ENCODE results near the gene ATP5F1D.

ATP5F1D gene

DNA sequence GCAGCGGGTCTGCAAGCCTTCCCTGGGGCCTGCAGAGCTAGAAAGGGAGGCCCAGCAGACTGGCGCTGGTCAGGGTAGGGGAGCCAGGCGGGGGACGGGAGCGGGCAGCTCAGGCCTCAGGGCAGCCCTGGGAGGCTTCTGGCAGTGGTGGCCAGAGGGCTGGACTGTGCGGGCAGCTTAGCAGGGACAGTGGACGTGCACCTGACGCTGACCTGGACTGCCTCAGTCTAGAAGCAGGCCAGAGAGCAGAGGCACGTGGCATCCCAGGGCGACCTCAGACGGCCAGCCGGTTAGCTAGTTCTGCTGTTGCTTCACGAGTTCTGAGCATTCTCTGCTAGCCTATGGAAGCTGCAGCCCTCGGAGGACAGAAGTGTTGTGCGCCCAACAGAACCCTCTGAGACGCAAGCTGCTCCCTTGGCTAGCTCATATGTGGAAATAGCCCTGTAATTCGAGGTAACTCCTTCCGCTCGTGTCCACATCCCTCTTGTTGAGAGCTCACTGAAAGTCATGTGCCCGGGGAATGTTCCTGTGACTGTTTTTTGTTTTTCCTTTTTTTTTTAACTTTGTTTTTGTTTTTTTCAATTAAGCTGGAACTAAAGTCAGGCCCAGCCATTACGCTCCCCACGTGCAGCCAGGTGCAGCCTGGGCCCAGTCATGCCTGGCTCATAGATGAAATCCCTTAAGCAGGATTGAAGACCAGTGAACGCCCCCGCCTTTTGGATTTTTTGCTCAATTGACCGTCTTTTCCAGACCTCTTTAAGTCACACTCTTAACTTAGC lies 31.9 kb downstream of the ATP5F1D start:
- H3K36me3 Mint-ChIP-seq: peaks cover 65% of the 10 kb centered on the region
- peak overlapping the region; percentile 57 for H3K4me3 Mint-ChIP-seq
- H3K27ac Mint-ChIP-seq: peak overlapping the region; percentile 87
- no peak for ATAC-seq
- no peaks in the 10 kb centered on the region for H3K9me3 Mint-ChIP-seq
- H3K27me3 Mint-ChIP-seq: no peaks in the 10 kb centered on the region
- H3K4me1 Mint-ChIP-seq: peaks cover 62% of the 10 kb centered on the region

- no peaks in the 10 kb centered on the region for H3K9me3 Mint-ChIP-seq
- peaks cover 71% of the 10 kb centered on the region for H3K36me3 Mint-ChIP-seq
- no peak for ATAC-seq
- H3K4me3 Mint-ChIP-seq: peak overlapping the region; percentile 69
- peaks cover 56% of the 10 kb centered on the region for H3K4me1 Mint-ChIP-seq
- peak overlapping the region; percentile 87 for H3K27ac Mint-ChIP-seq
- no peaks in the 10 kb centered on the region for H3K27me3 Mint-ChIP-seq
Measured at GRCh38 chr19:1274081-1274851, 32.7 kb downstream of the ATP5F1D start.

GRCh38 chr19:1274852-1275259 lies 33.3 kb downstream of the ATP5F1D start:
- ATAC-seq: no peak
- Mint-ChIP-seq H3K27me3 (no peaks in the 10 kb centered on the region), H3K4me3 (peak overlapping the region; percentile 72), H3K36me3 (peaks cover 76% of the 10 kb centered on the region), H3K27ac (peak overlapping the region; percentile 87), H3K9me3 (no peaks in the 10 kb centered on the region), H3K4me1 (peaks cover 61% of the 10 kb centered on the region)

GRCh38 chr19:1275260-1275975 lies 33.9 kb downstream of the ATP5F1D start, which contains the start of gene FAM174C:
Gene FAM174C, plus strand, starts transcription at chr19:1275530. Its CDS starts 20 bp downstream, at chr19:1275550.
- no peaks in the 10 kb centered on the region for H3K27me3 Mint-ChIP-seq
- peak within 1 kb of the TSS; percentile 87 for H3K27ac Mint-ChIP-seq
- H3K36me3 Mint-ChIP-seq: peaks cover 76% of the 10 kb centered on the region
- peak; percentile 93 for ATAC-seq
- H3K9me3 Mint-ChIP-seq: no peaks in the 10 kb centered on the region
- H3K4me3 Mint-ChIP-seq: peak within 1 kb of the TSS; percentile 81
- H3K4me1 Mint-ChIP-seq: peaks cover 61% of the 10 kb centered on the region

- peaks cover 55% of the 10 kb centered on the region for H3K4me1 Mint-ChIP-seq
- no peak for ATAC-seq
Measured at GRCh38 chr19:1275976-1276627, 34.6 kb downstream of the ATP5F1D start.

DNA sequence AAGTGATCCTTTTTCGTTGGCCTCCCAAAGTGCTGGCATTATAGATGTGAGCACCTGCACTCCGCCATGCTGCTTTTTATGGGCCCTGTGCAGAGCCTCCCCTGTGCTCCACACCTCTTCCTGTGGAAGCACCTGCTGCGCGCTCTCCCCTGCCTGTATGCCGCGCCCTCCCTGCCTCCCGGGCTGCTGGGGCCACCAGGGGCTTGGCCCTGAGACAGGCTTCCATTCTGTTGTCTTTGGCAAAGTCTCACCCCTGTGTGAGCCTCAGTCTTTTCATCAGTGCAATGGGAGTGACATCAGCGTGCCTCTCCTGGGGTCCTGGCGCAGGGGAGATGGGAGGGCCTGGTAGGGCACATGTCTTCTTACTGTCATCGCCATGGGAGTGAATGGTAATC lies 35.1 kb downstream of the ATP5F1D start:
- H3K36me3 Mint-ChIP-seq: peaks cover 67% of the 10 kb centered on the region
- H3K9me3 Mint-ChIP-seq: no peaks in the 10 kb centered on the region
- H3K27me3 Mint-ChIP-seq: peaks cover 4% of the 10 kb centered on the region
- peak overlapping the region; percentile 87 for H3K27ac Mint-ChIP-seq
- peak overlapping the region; percentile 81 for H3K4me3 Mint-ChIP-seq
- H3K4me1 Mint-ChIP-seq: peaks cover 49% of the 10 kb centered on the region
- ATAC-seq: no peak

More at GRCh38 chr19:1275976-1276627, 34.6 kb downstream of the ATP5F1D start:
- Mint-ChIP-seq H3K36me3 (peaks cover 72% of the 10 kb centered on the region), H3K27me3 (no peaks in the 10 kb centered on the region), H3K4me3 (peak overlapping the region; percentile 81), H3K27ac (peak overlapping the region; percentile 87), H3K9me3 (no peaks in the 10 kb centered on the region)

DNA sequence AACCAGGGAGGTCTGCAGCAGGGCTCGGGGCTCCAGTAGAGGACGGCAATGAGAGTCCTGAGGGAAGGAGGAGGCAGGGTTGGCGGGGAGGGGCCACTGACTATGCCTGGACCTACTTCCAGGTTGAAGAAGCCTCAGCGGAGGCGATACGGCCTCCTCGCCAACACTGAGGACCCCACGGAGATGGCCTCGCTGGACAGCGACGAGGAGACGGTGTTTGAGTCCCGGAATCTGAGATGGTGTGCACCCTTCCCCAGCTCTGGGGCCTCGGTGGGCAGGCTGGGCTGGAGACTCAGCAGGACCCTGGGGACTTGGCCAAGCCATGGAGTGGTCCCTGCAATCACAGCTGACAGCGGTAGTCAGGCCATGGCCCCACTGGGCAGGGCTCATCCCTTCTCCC lies 35.5 kb downstream of the ATP5F1D start:
- no peak for ATAC-seq
- Mint-ChIP-seq H3K27ac (peak overlapping the region; percentile 87), H3K9me3 (no peaks in the 10 kb centered on the region), H3K4me1 (peaks cover 45% of the 10 kb centered on the region), H3K36me3 (peaks cover 63% of the 10 kb centered on the region), H3K4me3 (peak overlapping the region; percentile 81), H3K27me3 (peaks cover 8% of the 10 kb centered on the region)

DNA sequence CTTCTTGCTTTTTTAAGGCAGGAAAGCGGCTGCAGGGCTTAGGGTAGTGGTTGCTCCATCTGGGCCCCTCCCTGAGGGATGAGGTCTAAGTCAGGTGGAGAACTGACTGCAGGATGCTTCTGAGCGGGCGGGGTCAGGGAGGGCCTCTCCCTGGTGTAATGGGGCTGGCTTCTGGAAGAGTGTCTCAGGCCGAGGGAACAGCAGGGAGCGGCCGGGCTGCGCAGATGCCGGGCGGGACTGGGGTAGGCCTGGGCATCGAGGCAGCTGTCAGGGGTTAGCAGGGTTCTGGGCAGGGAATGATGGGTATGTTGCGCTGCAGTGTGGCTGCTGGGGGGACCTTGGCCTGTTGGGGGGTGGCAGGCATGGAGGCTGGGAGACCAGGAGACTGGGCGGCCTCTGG lies 36.5 kb downstream of the ATP5F1D start:
- Mint-ChIP-seq H3K9me3 (no peaks in the 10 kb centered on the region), H3K36me3 (peaks cover 53% of the 10 kb centered on the region), H3K27me3 (peaks cover 14% of the 10 kb centered on the region), H3K4me1 (peaks cover 40% of the 10 kb centered on the region), H3K27ac (no peak overlapping the region), H3K4me3 (no peak overlapping the region)
- ATAC-seq: no peak

DNA sequence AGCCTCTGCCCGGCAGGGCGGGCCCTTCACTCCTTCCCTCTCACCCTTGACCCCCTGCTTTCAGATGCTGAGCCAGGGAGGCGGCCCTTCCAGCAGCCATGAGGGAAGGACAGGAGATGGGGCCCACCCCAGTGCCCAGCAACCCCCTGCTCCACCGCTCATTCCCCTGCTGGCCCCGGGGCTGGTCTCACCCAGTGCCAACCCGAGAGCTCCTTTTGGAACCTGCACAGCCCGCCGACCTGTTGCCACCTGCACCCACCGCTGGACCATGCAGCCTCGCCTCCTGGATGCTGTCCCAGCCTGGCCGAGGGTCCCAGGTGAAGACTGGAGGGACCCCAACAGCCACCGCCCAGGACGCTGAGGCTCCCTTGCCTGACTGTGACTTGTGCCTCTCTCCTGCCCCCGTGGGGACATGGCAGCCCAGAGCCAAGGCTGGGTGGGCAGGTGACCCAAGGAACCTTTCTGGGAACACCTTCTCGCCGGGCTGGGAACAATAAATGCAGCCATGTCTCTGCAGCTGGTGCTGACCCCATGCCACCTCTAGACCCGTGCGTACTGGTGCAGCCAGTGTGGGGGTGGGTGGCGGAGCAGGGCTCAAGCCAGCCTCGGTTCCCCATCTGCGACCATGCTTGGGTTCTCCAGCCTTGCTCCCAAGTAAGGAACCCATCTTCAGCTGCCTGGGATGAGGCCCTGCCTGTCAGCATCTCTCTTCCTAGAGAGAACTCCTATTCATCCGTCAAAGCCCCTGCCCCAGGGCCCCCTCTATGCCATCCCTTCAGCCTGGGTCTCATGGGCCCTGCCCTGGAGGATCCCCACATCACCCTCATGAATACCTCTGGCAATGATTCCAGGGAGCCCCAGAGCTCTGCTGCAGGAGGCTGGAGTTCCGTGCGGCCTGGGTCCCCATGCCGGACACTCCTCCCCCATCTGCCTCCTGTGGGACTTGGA lies 37.4 kb downstream of the ATP5F1D start:
- no peaks in the 10 kb centered on the region for H3K9me3 Mint-ChIP-seq
- H3K27ac Mint-ChIP-seq: no peak overlapping the region
- H3K36me3 Mint-ChIP-seq: peaks cover 43% of the 10 kb centered on the region
- H3K27me3 Mint-ChIP-seq: peaks cover 23% of the 10 kb centered on the region
- H3K4me1 Mint-ChIP-seq: peaks cover 32% of the 10 kb centered on the region
- ATAC-seq: no peak
- no peak overlapping the region for H3K4me3 Mint-ChIP-seq

DNA sequence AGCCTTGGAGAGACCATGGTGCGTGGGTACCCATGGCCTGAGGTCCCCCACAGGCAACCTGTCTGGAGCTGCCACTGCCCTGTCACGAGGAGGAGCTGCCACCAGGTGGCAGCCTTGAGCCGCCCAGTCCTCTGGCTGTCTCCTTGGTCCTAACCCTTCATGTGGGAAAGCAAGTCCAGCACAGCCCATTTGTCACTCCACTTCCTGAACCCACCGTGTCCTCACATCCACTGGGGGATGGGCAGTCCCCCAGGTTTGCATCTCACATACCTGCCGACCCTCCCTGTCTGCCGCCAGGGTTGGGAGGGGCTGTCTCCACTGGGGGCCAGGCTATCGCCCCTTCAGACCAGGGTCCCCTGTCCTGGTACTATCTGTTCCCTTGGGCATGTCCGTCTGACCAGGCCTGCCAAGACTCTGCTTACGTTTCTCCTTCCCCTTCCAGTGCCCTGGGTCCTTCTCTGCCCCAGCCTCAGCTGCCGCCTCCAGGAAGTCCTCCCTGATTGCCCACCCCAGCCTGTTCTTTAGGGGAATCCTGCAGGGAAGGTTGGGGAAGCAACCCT lies 38.3 kb downstream of the ATP5F1D start:
- Mint-ChIP-seq H3K27ac (no peak overlapping the region), H3K4me3 (no peak overlapping the region), H3K9me3 (no peaks in the 10 kb centered on the region), H3K27me3 (peaks cover 32% of the 10 kb centered on the region), H3K4me1 (peaks cover 38% of the 10 kb centered on the region), H3K36me3 (peaks cover 40% of the 10 kb centered on the region)
- ATAC-seq: no peak

- Mint-ChIP-seq H3K36me3 (peaks cover 34% of the 10 kb centered on the region), H3K4me3 (no peak overlapping the region), H3K27me3 (peaks cover 38% of the 10 kb centered on the region), H3K9me3 (no peaks in the 10 kb centered on the region), H3K4me1 (peaks cover 43% of the 10 kb centered on the region), H3K27ac (no peak overlapping the region)
- ATAC-seq: no peak
Measured at GRCh38 chr19:1280636-1281568, 39.4 kb downstream of the ATP5F1D start.

- Mint-ChIP-seq H3K4me3 (no peak overlapping the region), H3K4me1 (peaks cover 43% of the 10 kb centered on the region), H3K36me3 (peaks cover 30% of the 10 kb centered on the region), H3K27ac (no peak overlapping the region), H3K9me3 (no peaks in the 10 kb centered on the region), H3K27me3 (peaks cover 45% of the 10 kb centered on the region)
- no peak for ATAC-seq
Measured at GRCh38 chr19:1281569-1282287, 40.2 kb downstream of the ATP5F1D start.

Data from stimulated activated memory B cell treated with anti-CD40 and anti-IgM and Interleukin-4, amounts not matched to agents 10 μg/mL and 1 μg/mL and 100 μg/mL, for 72 hours (primary cell).